HG02571 (cell line): ENCODE measurements around the gene GLRA3.

Source experiments
- ATAC-seq: cut with Tn5 transposase; IDR thresholded peaks from one replicate; pipeline ENCODE4 v1.9.1; 2021; ENCODE audit warnings: mild to moderate bottlenecking, moderate library complexity; ENCODE audit not compliant: unreplicated experiment

GLRA3 gene

GRCh38 chr4:174604198-174604597 is 224.8 kb downstream of the GLRA3 start:
- no peak for ATAC-seq

GRCh38 chr4:174600391-174600790 is 228.7 kb downstream of the GLRA3 start:
- no peak for ATAC-seq

- ATAC-seq = no peak
Measured at GRCh38 chr4:174598800-174599199, 230.2 kb downstream of the GLRA3 start.

GRCh38 chr4:174596513-174596912 is 232.5 kb downstream of the GLRA3 start:
- ATAC-seq = no peak

- ATAC-seq = no peak
Measured at GRCh38 chr4:174595141-174595929, 233.7 kb downstream of the GLRA3 start.

- no peak for ATAC-seq
Measured at GRCh38 chr4:174593701-174594100, 235.3 kb downstream of the GLRA3 start.

GRCh38 chr4:174592985-174593335 is 236.1 kb downstream of the GLRA3 start:
- no peak for ATAC-seq

- ATAC-seq = no peak
Measured at GRCh38 chr4:174592256-174592984, 236.6 kb downstream of the GLRA3 start.

- ATAC-seq = no peak
Measured at GRCh38 chr4:174591243-174592021, 237.6 kb downstream of the GLRA3 start.

GRCh38 chr4:174590336-174590735 is 238.7 kb downstream of the GLRA3 start:
- ATAC-seq = no peak
